Cardiac muscle cell (in vitro differentiated cells and primary cell): ENCODE measurements around the gene NKAIN4. TPM values are rescaled to one million over a fixed set of nuclear protein-coding genes. Genes with fewer than 3 reads are reported as not detected.

Source experiments
- DNase-seq, 2 donors: peaks; one replicate each; pipeline versions ENCODE4 v3.0.0 to v3.0.0-alpha.2; 2010 to 2017; ENCODE audit warnings: low read depth in 1 of 2, low spot score in 1 of 2
- H3K27ac ChIP-seq: fragments of 200-600 bp; sonication (generic); 2 replicates; pipeline ENCODE4 v1.5.1; 2016
- H3K27me3 ChIP-seq: fragments of 200-600 bp; sonication (generic); 2 replicates; pipeline ENCODE4 v1.6.0; 2016; ENCODE audit warnings: control low read depth
- H3K36me3 ChIP-seq: fragments of 200-600 bp; sonication (generic); 2 replicates; pipeline ENCODE4 v1.5.1; 2016; ENCODE audit warnings: control low read depth
- H3K4me1 ChIP-seq: fragments of 200-600 bp; sonication (generic); 2 replicates; pipeline ENCODE4 v1.8.1; 2017; ENCODE audit warnings: low read depth, mild to moderate bottlenecking, mixed run types
- H3K4me3 ChIP-seq: fragments of 200-600 bp; sonication (generic); 2 replicates; pipeline ENCODE4 v1.5.1; 2016; ENCODE audit warnings: mild to moderate bottlenecking
- H3K9me3 ChIP-seq: fragments of 200-600 bp; sonication (generic); 2 replicates; pipeline ENCODE4 v1.5.1; 2017; ENCODE audit warnings: low read depth, mild to moderate bottlenecking, control low read depth
- CTCF ChIP-seq: IDR thresholded peaks from 2 replicates; pipeline ENCODE4 v1.5.1; 2012; ENCODE audit warnings: low read depth, mild to moderate bottlenecking, low read length
- polyA plus RNA-seq: library from polyadenylated mRNA; unstranded; fragments of >200 nt; fragmentation: Nextera tagmentation; extraction: Ambion mirVana; gene quantifications from 2 replicates; pipeline ENCODE4 v1.2.1, GENCODE V29; 2016
- total RNA-seq: library from RNA; depleted of rRNA; stranded (reverse); fragments of >200 nt; gene quantifications from 2 replicates; pipeline ENCODE4 v1.2.3, GENCODE V29; 2016

NKAIN4 gene
- total and polyA plus RNA-seq, 2 experiments from 2014 or later = not detected

- H3K27ac ChIP-seq = no peak overlapping the region
- H3K27me3 ChIP-seq = peaks cover 37% of the 10 kb centered on the region
- no peak for TF ChIP-seq CTCF
- DNase-seq = no peak
- no peaks in the 10 kb centered on the region for H3K9me3 ChIP-seq
- no peaks in the 10 kb centered on the region for H3K36me3 ChIP-seq
- peaks cover 4% of the 10 kb centered on the region for H3K4me1 ChIP-seq
- no peak overlapping the region for H3K4me3 ChIP-seq
These were observed 33.4 kb downstream of the NKAIN4 start for GRCh38 chr20:63220696-63221399.

- no peak for DNase-seq
- Histone ChIP-seq H3K27me3 (peaks cover 37% of the 10 kb centered on the region), H3K36me3 (no peaks in the 10 kb centered on the region), H3K9me3 (no peaks in the 10 kb centered on the region), H3K4me1 (peaks cover 5% of the 10 kb centered on the region), H3K4me3 (no peak overlapping the region), H3K27ac (no peak overlapping the region)
- no peak for TF ChIP-seq CTCF
These were observed 34.3 kb downstream of the NKAIN4 start for GRCh38 chr20:63219866-63220521.

GRCh38 chr20:63219447-63219821 lies 34.8 kb downstream of the NKAIN4 start:
- Histone ChIP-seq H3K27me3 (peaks cover 37% of the 10 kb centered on the region), H3K27ac (no peak overlapping the region), H3K4me1 (peaks cover 10% of the 10 kb centered on the region), H3K36me3 (peaks cover 2% of the 10 kb centered on the region), H3K4me3 (no peak overlapping the region), H3K9me3 (no peaks in the 10 kb centered on the region)
- DNase-seq = no peak
- no peak for TF ChIP-seq CTCF

GRCh38 chr20:63218701-63219446 lies 35.4 kb downstream of the NKAIN4 start:
- no peak overlapping the region for H3K4me3 ChIP-seq
- no peaks in the 10 kb centered on the region for H3K9me3 ChIP-seq
- no peak for DNase-seq
- H3K4me1 ChIP-seq = peaks cover 10% of the 10 kb centered on the region
- H3K36me3 ChIP-seq = peaks cover 6% of the 10 kb centered on the region
- no peak for TF ChIP-seq CTCF
- peaks cover 37% of the 10 kb centered on the region for H3K27me3 ChIP-seq
- H3K27ac ChIP-seq = no peak overlapping the region

GRCh38 chr20:63217706-63218105 lies 36.6 kb downstream of the NKAIN4 start:
- no peak for TF ChIP-seq CTCF
- H3K27me3 ChIP-seq = peaks cover 35% of the 10 kb centered on the region
- no peaks in the 10 kb centered on the region for H3K9me3 ChIP-seq
- no peak overlapping the region for H3K27ac ChIP-seq
- H3K36me3 ChIP-seq = peaks cover 13% of the 10 kb centered on the region
- DNase-seq = no peak
- no peak overlapping the region for H3K4me3 ChIP-seq
- H3K4me1 ChIP-seq = peaks cover 10% of the 10 kb centered on the region
